SK-N-SH treated with all-trans-retinoic acid at 6 μM for 48 hours (cell line): ENCODE data around the gene TPCN1.

Source experiments
- ATAC-seq: fragments of 200-7000 bp; cut with Tn5 transposase; 3 replicates; pipeline ENCODE4 v1.9.1; 2020; ENCODE audit warnings: mild to moderate bottlenecking, moderate library complexity
- BACH2 ChIP-seq: fragments of 250-450 bp; sonication (Bioruptor Pico); IDR thresholded peaks from 2 replicates; pipeline ENCODE4 v1.9.0; 2021; ENCODE audit warnings: mild to moderate bottlenecking, borderline replicate concordance
- CSDC2 ChIP-seq: fragments of 250-450 bp; sonication (Bioruptor Pico); IDR thresholded peaks from 2 replicates; pipeline ENCODE4 v1.5.0; 2020; ENCODE audit warnings: mild to moderate bottlenecking, moderate library complexity
- ESRRG ChIP-seq: fragments of 250-450 bp; sonication (Bioruptor Pico); IDR thresholded peaks from 2 replicates; pipeline ENCODE4 v1.6.1; 2021; ENCODE audit warnings: mild to moderate bottlenecking
- ISL1 ChIP-seq: fragments of 250-450 bp; sonication (Bioruptor Pico); IDR thresholded peaks from 2 replicates; pipeline ENCODE4 v2.1.2; 2022; ENCODE audit warnings: mild to moderate bottlenecking, moderate library complexity
- OSR1 ChIP-seq: fragments of 250-450 bp; sonication (Bioruptor Pico); IDR thresholded peaks from 2 replicates; pipeline ENCODE4 v1.8.0; 2022; ENCODE audit warnings: moderate library complexity, mild to moderate bottlenecking, inconsistent platforms
- PPARA ChIP-seq: fragments of 250-450 bp; sonication (Bioruptor Pico); IDR thresholded peaks from 2 replicates; pipeline ENCODE4 v1.5.0; 2020; ENCODE audit warnings: mild to moderate bottlenecking, borderline replicate concordance
- RARB ChIP-seq: fragments of 250-450 bp; sonication (Bioruptor Pico); IDR thresholded peaks from 2 replicates; pipeline ENCODE4 v1.8.0; 2021; ENCODE audit warnings: mild to moderate bottlenecking, moderate library complexity
- SNAI2 ChIP-seq: fragments of 250-450 bp; sonication (Bioruptor Pico); IDR thresholded peaks from 2 replicates; pipeline ENCODE4 v1.5.0; 2020; ENCODE audit warnings: mild to moderate bottlenecking, moderate library complexity
- TCF4 ChIP-seq: fragments of 250-450 bp; sonication (Bioruptor Pico); IDR thresholded peaks from 2 replicates; pipeline ENCODE4 v1.8.0; 2021; ENCODE audit warnings: mild to moderate bottlenecking, moderate library complexity, borderline replicate concordance
- TOX ChIP-seq: fragments of 250-450 bp; sonication (Bioruptor Pico); IDR thresholded peaks from 2 replicates; pipeline ENCODE4 v1.8.0; 2021; ENCODE audit warnings: mild to moderate bottlenecking, moderate library complexity, borderline replicate concordance
- ZC3H10 ChIP-seq: fragments of 250-450 bp; sonication (Bioruptor Pico); IDR thresholded peaks from 2 replicates; pipeline ENCODE4 v1.5.1; 2021; ENCODE audit warnings: mild to moderate bottlenecking, moderate library complexity
- ZFP3 ChIP-seq: fragments of 250-450 bp; sonication (Bioruptor Pico); IDR thresholded peaks from 2 replicates; pipeline ENCODE4 v1.5.0; 2020; ENCODE audit warnings: mild to moderate bottlenecking, moderate library complexity
- ZFP30 ChIP-seq: fragments of 450-650 bp; formaldehyde crosslinking; IDR thresholded peaks from 2 replicates; pipeline ENCODE4 v1.5.0; 2022; ENCODE audit warnings: mild to moderate bottlenecking, moderate library complexity
- ZNF565 ChIP-seq: fragments of 450-650 bp; formaldehyde crosslinking; conservative IDR thresholded peaks from 2 replicates; pipeline ENCODE4 v1.5.0; 2020; ENCODE audit warnings: low read depth, mild to moderate bottlenecking, moderate library complexity
- ZNF70 ChIP-seq: fragments of 450-650 bp; formaldehyde crosslinking; IDR thresholded peaks from 2 replicates; pipeline ENCODE4 v1.5.0; 2020; ENCODE audit warnings: mild to moderate bottlenecking, moderate library complexity
- ZNF8 ChIP-seq: fragments of 450-650 bp; formaldehyde crosslinking; IDR thresholded peaks from 2 replicates; pipeline ENCODE4 v1.5.0; 2020; ENCODE audit warnings: mild to moderate bottlenecking, moderate library complexity
- TF ChIP-seq, protein P1 (sequence below): fragments of 250-450 bp; sonication (Bioruptor Pico); IDR thresholded peaks from 2 replicates; pipeline ENCODE4 v1.5.0; 2020; ENCODE audit warnings: mild to moderate bottlenecking, moderate library complexity
- TF ChIP-seq, protein P2 (sequence below): fragments of 250-450 bp; sonication (Bioruptor Pico); IDR thresholded peaks from 2 replicates; pipeline ENCODE4 v1.5.1; 2020; ENCODE audit warnings: low read depth, mild to moderate bottlenecking, moderate library complexity
- TF ChIP-seq, protein P3 (sequence below): fragments of 250-450 bp; sonication (Bioruptor Pico); IDR thresholded peaks from 2 replicates; pipeline ENCODE4 v1.5.1; 2021; ENCODE audit warnings: mild to moderate bottlenecking, moderate library complexity

The TPCN1 gene

DNA sequence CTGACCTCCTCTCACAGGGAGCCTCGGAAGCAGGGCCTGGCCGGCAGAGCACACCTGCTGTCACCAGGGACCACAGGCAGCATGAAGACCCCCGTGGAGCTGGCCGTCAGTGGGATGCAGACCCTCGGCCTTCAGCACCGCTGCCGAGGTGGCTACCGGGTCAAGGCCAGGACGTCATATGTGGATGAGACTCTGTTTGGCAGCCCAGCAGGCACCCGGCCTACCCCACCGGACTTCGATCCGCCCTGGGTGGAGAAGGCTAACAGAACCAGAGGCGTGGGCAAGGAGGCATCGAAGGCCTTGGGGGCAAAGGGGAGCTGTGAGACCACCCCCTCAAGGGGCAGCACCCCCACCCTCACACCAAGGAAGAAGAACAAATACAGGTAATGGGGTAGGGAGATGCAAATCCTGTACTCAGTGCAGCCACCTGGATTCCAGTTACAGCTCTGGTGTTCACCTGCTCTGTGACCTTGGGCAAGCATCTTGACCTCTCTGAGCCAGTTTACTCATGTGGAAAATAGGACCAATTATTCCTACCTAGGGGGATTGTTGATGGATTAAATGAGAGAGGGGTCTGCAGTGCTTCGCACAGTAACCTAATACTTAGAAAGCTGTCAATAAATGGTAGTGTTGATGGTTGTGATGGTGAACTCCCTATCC lies 34.5 kb upstream of the TPCN1 start (continued):
- TF ChIP-seq, protein P1, sequence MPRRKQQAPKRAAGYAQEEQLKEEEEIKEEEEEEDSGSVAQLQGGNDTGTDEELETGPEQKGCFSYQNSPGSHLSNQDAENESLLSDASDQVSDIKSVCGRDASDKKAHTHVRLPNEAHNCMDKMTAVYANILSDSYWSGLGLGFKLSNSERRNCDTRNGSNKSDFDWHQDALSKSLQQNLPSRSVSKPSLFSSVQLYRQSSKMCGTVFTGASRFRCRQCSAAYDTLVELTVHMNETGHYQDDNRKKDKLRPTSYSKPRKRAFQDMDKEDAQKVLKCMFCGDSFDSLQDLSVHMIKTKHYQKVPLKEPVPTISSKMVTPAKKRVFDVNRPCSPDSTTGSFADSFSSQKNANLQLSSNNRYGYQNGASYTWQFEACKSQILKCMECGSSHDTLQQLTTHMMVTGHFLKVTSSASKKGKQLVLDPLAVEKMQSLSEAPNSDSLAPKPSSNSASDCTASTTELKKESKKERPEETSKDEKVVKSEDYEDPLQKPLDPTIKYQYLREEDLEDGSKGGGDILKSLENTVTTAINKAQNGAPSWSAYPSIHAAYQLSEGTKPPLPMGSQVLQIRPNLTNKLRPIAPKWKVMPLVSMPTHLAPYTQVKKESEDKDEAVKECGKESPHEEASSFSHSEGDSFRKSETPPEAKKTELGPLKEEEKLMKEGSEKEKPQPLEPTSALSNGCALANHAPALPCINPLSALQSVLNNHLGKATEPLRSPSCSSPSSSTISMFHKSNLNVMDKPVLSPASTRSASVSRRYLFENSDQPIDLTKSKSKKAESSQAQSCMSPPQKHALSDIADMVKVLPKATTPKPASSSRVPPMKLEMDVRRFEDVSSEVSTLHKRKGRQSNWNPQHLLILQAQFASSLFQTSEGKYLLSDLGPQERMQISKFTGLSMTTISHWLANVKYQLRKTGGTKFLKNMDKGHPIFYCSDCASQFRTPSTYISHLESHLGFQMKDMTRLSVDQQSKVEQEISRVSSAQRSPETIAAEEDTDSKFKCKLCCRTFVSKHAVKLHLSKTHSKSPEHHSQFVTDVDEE (CRISPR knock-in tag): no peak
- TF ChIP-seq ZFP3 (CRISPR knock-in tag): no peak
- no peak for TF ChIP-seq ZC3H10 (CRISPR knock-in tag)
- TF ChIP-seq, all 23 proteins: peak for 0

DNA sequence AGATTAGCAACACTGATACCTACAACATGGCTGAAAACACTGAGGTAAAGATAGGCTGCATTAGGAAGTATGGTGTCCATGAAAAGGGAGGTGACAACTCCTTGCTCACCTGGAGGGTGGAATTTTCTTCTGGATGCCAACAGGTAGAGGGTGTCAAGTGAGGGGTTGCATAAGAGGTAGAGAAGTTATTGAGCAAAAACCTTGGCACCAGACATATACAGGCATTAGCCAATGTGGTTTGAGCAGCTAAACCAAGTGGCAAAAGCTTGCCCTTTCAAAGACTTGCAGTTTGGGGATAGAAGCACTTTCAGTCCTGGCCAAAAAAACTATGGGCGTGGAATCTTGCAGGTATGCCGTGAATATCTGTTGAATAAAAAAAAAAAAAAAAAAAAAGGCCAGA lies 31.9 kb upstream of the TPCN1 start:
- TF ChIP-seq RARB (CRISPR knock-in tag) (no peak), ZNF565 (CRISPR knock-in tag) (no peak), ZFP30 (CRISPR knock-in tag) (no peak), PPARA (no peak), ZNF70 (CRISPR knock-in tag) (no peak), ZC3H10 (CRISPR knock-in tag) (no peak), ESRRG (no peak), ZNF8 (CRISPR knock-in tag) (no peak), CSDC2 (CRISPR knock-in tag) (no peak), ZFP3 (CRISPR knock-in tag) (no peak), BACH2 (CRISPR knock-in tag) (no peak), TCF4 (CRISPR knock-in tag) (no peak), TOX (CRISPR knock-in tag) (no peak), SNAI2 (CRISPR knock-in tag) (no peak)
- TF ChIP-seq, protein P2, sequence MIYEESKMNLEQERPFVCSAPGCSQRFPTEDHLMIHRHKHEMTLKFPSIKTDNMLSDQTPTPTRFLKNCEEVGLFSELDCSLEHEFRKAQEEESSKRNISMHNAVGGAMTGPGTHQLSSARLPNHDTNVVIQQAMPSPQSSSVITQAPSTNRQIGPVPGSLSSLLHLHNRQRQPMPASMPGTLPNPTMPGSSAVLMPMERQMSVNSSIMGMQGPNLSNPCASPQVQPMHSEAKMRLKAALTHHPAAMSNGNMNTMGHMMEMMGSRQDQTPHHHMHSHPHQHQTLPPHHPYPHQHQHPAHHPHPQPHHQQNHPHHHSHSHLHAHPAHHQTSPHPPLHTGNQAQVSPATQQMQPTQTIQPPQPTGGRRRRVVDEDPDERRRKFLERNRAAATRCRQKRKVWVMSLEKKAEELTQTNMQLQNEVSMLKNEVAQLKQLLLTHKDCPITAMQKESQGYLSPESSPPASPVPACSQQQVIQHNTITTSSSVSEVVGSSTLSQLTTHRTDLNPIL (CRISPR knock-in tag): no peak
- TF ChIP-seq, protein P1 (CRISPR knock-in tag): no peak
- no peak for ATAC-seq

DNA sequence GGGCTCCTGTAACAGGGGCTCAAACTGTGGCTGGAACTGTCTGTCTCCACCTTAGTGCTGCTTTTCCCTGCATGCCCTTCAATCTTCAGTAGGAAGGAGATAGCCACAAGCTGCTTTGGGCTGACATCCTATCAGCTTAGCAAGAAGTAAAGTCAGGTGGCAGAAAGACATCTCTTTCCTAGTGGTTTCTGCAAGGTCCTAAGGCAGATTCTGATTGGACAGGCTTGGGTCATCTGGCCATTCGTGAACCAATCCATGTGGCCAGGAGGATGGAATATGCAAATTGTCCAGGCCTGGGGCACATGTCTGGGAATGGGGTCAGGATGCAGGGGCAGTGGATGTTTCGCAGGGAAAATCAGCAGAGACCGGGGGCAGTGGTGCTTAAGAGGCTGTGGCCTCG lies 30.5 kb upstream of the TPCN1 start:
- peak; percentile 61 for ATAC-seq
- TF ChIP-seq ISL1 (CRISPR knock-in tag) (no peak), ZNF70 (CRISPR knock-in tag) (no peak), OSR1 (CRISPR knock-in tag) (no peak), TCF4 (CRISPR knock-in tag) (no peak), RARB (CRISPR knock-in tag) (no peak)
- TF ChIP-seq, protein P1 (CRISPR knock-in tag): no peak
- TF ChIP-seq, protein P3, sequence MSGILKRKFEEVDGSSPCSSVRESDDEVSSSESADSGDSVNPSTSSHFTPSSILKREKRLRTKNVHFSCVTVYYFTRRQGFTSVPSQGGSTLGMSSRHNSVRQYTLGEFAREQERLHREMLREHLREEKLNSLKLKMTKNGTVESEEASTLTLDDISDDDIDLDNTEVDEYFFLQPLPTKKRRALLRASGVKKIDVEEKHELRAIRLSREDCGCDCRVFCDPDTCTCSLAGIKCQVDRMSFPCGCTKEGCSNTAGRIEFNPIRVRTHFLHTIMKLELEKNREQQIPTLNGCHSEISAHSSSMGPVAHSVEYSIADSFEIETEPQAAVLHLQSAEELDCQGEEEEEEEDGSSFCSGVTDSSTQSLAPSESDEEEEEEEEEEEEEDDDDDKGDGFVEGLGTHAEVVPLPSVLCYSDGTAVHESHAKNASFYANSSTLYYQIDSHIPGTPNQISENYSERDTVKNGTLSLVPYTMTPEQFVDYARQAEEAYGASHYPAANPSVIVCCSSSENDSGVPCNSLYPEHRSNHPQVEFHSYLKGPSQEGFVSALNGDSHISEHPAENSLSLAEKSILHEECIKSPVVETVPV (CRISPR knock-in tag): no peak
- TF ChIP-seq, all 23 proteins: peak for 0
